GM23248 (cell line): ENCODE results near the gene RAB1A.

ENCODE experiments used
- EZH2 ChIP-seq: fragments of 200-600 bp; sonication (generic); IDR thresholded peaks from 2 replicates; pipeline ENCODE4 v1.6.1; 2018; ENCODE audit warnings: antibody characterized with exemption, mild to moderate bottlenecking; ENCODE audit not compliant: insufficient read depth, poor library complexity, severe bottlenecking
- EZH2phosphoT487 ChIP-seq: fragments of 200-600 bp; sonication (generic); IDR thresholded peaks from 2 replicates; pipeline ENCODE4 v1.6.1; 2018; ENCODE audit warnings: antibody characterized with exemption, moderate library complexity, mild to moderate bottlenecking, low read depth; ENCODE audit not compliant: insufficient read depth

GRCh38 chr2:65061146-65061909 is 68.6 kb downstream of the RAB1A start:
- no peak for TF ChIP-seq EZH2
- no peak for TF ChIP-seq EZH2phosphoT487
